Pancreas (tissue), 10 donors: ENCODE results near the gene MYH16. TPM values are rescaled to one million over a fixed set of nuclear protein-coding genes. Genes with fewer than 3 reads are reported as not detected.
A peak's percentile ranks its signal among the peaks of the same experiment; 100 is the strongest.

Source experiments
- ATAC-seq, 4 donors: fragments of 200-7000 bp; cut with Tn5 transposase; one replicate each; pipeline versions ENCODE4 v1.8.0 to v1.9.1; 2020; ENCODE audit warnings: mild to moderate bottlenecking in 4 of 4, moderate library complexity in 4 of 4
- DNase-seq, 6 donors: peaks; one replicate each; pipeline ENCODE4 v3.0.0-alpha.2; 2020
- FAIRE-seq: peaks from 2 replicates; lab custom pipeline; 2012; peaks lifted over from hg19 to GRCh38; lab: Jason Lieb, UNC
- H3K27ac ChIP-seq, 4 donors: fragments of 200-600 bp; sonication (generic); 1 replicate in 3 of 4; 2 replicates in 1 of 4; pipeline versions ENCODE4 v1.5.0 to v1.8.0; 2020
- H3K27me3 ChIP-seq, 4 donors: fragments of 200-600 bp; one replicate each; pipeline ENCODE4 v1.8.0; 2021
- H3K36me3 ChIP-seq, 3 donors: fragments of 200-600 bp; sonication (generic) in 1 of 3; one replicate each; pipeline versions ENCODE4 v1.5.0 to v1.8.0; 2020 to 2021
- H3K4me1 ChIP-seq, 3 donors: fragments of 200-600 bp; one replicate each; pipeline ENCODE4 v1.8.0; 2021
- H3K4me3 ChIP-seq, 4 donors: fragments of 200-600 bp; sonication (generic) in 2 of 4; one replicate each; pipeline versions ENCODE4 v1.5.0 to v1.8.0; 2020 to 2021
- H3K9me3 ChIP-seq, 4 donors: fragments of 200-600 bp; one replicate each; pipeline ENCODE4 v1.8.0; 2021
- CTCF ChIP-seq, 4 donors: fragments of 200-600 bp; sonication (generic) in 3 of 4; IDR thresholded peaks; one replicate each; pipeline versions ENCODE4 v1.5.0 to v1.8.0; 2021; ENCODE audit warnings: antibody characterized with exemption in 4 of 4
- WGBS, 2 donors: extraction: QIAGEN DNeasy Blood & Tissue Kit; methylation state at CpG; one replicate each; pipeline ENCODE4 v1.1.7; 2013; 5-methylcytosine and 5-hydroxymethylcytosine counted together
- intact Hi-C, 3 donors: fragments of 100-400 bp; cut with DNase I; formaldehyde crosslinking; loops; one replicate each; pipeline versions ENCODE4 v1.11.1 to v1.14.2; 2022
- polyA plus RNA-seq, 2 donors: library from polyadenylated mRNA; stranded (reverse); fragments of 200-250 nt; gene quantifications; one replicate each; pipeline ENCODE4 v1.2.3, GENCODE V29; 2013
- total RNA-seq, 6 donors: library from RNA; stranded (reverse); fragmentation: NEBNext Ultra II Directional in 4 of 6; extraction: Animal tissue kit (Norgen Biotek cat#: 25700) in 4 of 6; gene quantifications; one replicate each; pipeline versions ENCODE4 v1.2.1 to v1.2.4, GENCODE V29; 2021 to 2023
- donor health status: healthy with polysubstance abuse.
- donor health status: DM: no; HTN: no; CAD: no; lungs with moderate emphysema.
- donor health status: DM: no; HTN: no; CAD: no.
- donor health status: control.
- donor health status: control.
- donor health status: Bipolar disorder and iron deficiency.
- donor health status: DM: yes; HTN: yes; CAD: no.
- donor health status: DM: no; HTN: no; CAD: no.
- donor health status: DM: no; HTN: no; CAD: no.
- donor health status: DM: yes; HTN: yes; CAD: no.

MYH16 gene
- total and polyA plus RNA-seq, 8 donors: 0.02 to 0.09 TPM; not detected in 6

GRCh38 chr7:99301496-99301895 lies 28.9 kb downstream of the MYH16 start:
- intact Hi-C loops: loop anchor here in 1 of 3 donors (10.0 kb wide), 1 partner anchor 257 kb away; no protein-coding TSS in a partner anchor
- no peaks in the 10 kb centered on the region for H3K36me3 ChIP-seq
- TF ChIP-seq CTCF (IDR thresholded peaks at IDR 0.05): no peak
- no peak for ATAC-seq
- DNase-seq: no peak
- H3K4me1 ChIP-seq: no peaks in the 10 kb centered on the region
- H3K9me3 ChIP-seq: no peaks in the 10 kb centered on the region
- no peak overlapping the region for H3K27ac ChIP-seq
- no peak overlapping the region for H3K4me3 ChIP-seq
- no peak for FAIRE-seq
- 89 to 90% methylated on average over 19 of the region's 19 CpGs for WGBS, 2 donors
- no peaks in the 10 kb centered on the region for H3K27me3 ChIP-seq

- FAIRE-seq (no peak), DNase-seq (no peak)
- WGBS, 2 donors: 86 to 88% methylated on average over 16 of the region's 16 CpGs
Observed at GRCh38 chr7:99305473-99306260, 33.0 kb downstream of the MYH16 start.

GRCh38 chr7:99308461-99309074 lies 35.9 kb downstream of the MYH16 start:
- FAIRE-seq: no peak

More at GRCh38 chr7:99305473-99306260, 33.0 kb downstream of the MYH16 start:
- no peak for ATAC-seq
- no peak overlapping the region for H3K4me3 ChIP-seq
- H3K27me3 ChIP-seq: no peaks in the 10 kb centered on the region
- no peak for TF ChIP-seq CTCF (IDR thresholded peaks at IDR 0.05)
- intact Hi-C loops: loop anchor here in 1 of 3 donors (10.0 kb wide), 1 partner anchor 261 kb away; no protein-coding TSS in a partner anchor
- no peaks in the 10 kb centered on the region for H3K36me3 ChIP-seq
- no peak overlapping the region for H3K27ac ChIP-seq
- H3K4me1 ChIP-seq: no peaks in the 10 kb centered on the region
- H3K9me3 ChIP-seq: no peaks in the 10 kb centered on the region

GRCh38 chr7:99309111-99309510 lies 36.5 kb downstream of the MYH16 start:
- H3K9me3 ChIP-seq: no peaks in the 10 kb centered on the region
- ATAC-seq: no peak
- DNase-seq: no peak
- intact Hi-C loops: loop anchor here in 1 of 3 donors (10.0 kb wide), 1 partner anchor 264 kb away; no protein-coding TSS in a partner anchor
- H3K27me3 ChIP-seq: no peaks in the 10 kb centered on the region
- peaks cover 0 to 4% (median 0%) of the 10 kb centered on the region in 3 donors for H3K4me1 ChIP-seq
- TF ChIP-seq CTCF (IDR thresholded peaks at IDR 0.05): no peak
- no peak overlapping the region for H3K4me3 ChIP-seq
- no peak for FAIRE-seq
- WGBS, 2 donors: 87 to 88% methylated on average over 7 of the region's 7 CpGs
- H3K36me3 ChIP-seq: no peaks in the 10 kb centered on the region
- H3K27ac ChIP-seq: no peak overlapping the region

More at GRCh38 chr7:99308461-99309074, 35.9 kb downstream of the MYH16 start:
- 86 to 88% methylated on average over 7 of the region's 7 CpGs for WGBS, 2 donors
- no peak overlapping the region for H3K27ac ChIP-seq
- TF ChIP-seq CTCF (IDR thresholded peaks at IDR 0.05): no peak
- H3K9me3 ChIP-seq: no peaks in the 10 kb centered on the region
- no peaks in the 10 kb centered on the region for H3K36me3 ChIP-seq
- intact Hi-C loops: loop anchor here in 1 of 3 donors (10.0 kb wide), 1 partner anchor 264 kb away; no protein-coding TSS in a partner anchor
- H3K27me3 ChIP-seq: no peaks in the 10 kb centered on the region
- peak in 1 of 4 donors; percentile 20 for ATAC-seq
- no peak for DNase-seq
- peaks cover 0 to 4% (median 0%) of the 10 kb centered on the region in 3 donors for H3K4me1 ChIP-seq
- no peak overlapping the region for H3K4me3 ChIP-seq
